ENCODE results near the gene ZNF605. TPM values are rescaled to one million over a fixed set of nuclear protein-coding genes. Genes with fewer than 3 reads are reported as not detected.

Gene ZNF605
- total RNA-seq, 1 donor from 2014 or later = 6.3 TPM

Small RNA genes lying within 50 kb of the gene (small RNA-seq; reads per million reads assigned to genes)
- not detected for gene RNU4ATAC12P

Other genes with a start within 250 kb of the ZNF605 start
- gene PGAM5, start 245.5 kb downstream of the ZNF605 start, total RNA-seq = 16.7 TPM
- gene ANKLE2, start 194.5 kb downstream of the ZNF605 start, total RNA-seq = 28.7 TPM
- gene GOLGA3, start 127.4 kb downstream of the ZNF605 start, total RNA-seq = 41.8 TPM
- 14.1 TPM for gene CHFR, start 68.7 kb downstream of the ZNF605 start, total RNA-seq
- 8.4 TPM for gene ZNF26, start 30.1 kb upstream of the ZNF605 start, total RNA-seq
- gene ZNF84, start 81.2 kb upstream of the ZNF605 start, total RNA-seq = 20.9 TPM
- gene ZNF140, start 124.6 kb upstream of the ZNF605 start, total RNA-seq = 21.4 TPM
- gene ZNF891, start 174.0 kb upstream of the ZNF605 start, total RNA-seq = 2.1 TPM
- gene ZNF10, start 174.3 kb upstream of the ZNF605 start, total RNA-seq = 8.4 TPM
- 15.7 TPM for gene ZNF268, start 225.2 kb upstream of the ZNF605 start, total RNA-seq

Data from skeletal muscle tissue (tissue), 2 donors.